NAMALWA (cell line): Measurements from ENCODE around the gene TRIM42.

Source experiments
- DNase-seq: peaks from one replicate; pipeline ENCODE4 v3.0.0-alpha.2; 2015; ENCODE audit warnings: low spot score

The TRIM42 gene

DNA sequence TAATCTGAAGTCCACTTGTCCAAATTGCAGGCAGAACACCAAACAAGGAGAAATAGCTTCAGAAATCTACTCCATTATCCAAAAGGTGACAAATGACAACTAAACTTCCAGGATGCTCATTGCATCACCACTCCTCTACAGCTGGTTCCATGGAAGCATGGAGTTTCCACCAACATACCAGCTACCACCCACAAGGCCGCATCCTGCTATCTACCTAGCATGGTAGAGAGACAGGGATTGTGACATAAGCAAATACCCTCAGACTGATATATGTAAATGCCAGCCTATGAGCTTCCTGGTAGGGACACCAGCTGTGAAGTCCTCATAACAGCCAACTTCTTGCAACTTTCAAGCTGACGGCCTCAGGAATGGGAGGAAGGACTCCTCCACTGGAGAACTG, at the start of gene TRIM42:
TSS of gene TRIM42 (plus strand) at position 301 of the 400 bp plus-strand sequence. CDS start 166 bp downstream, outside the sequence.
- peak; percentile 30 for DNase-seq

DNA sequence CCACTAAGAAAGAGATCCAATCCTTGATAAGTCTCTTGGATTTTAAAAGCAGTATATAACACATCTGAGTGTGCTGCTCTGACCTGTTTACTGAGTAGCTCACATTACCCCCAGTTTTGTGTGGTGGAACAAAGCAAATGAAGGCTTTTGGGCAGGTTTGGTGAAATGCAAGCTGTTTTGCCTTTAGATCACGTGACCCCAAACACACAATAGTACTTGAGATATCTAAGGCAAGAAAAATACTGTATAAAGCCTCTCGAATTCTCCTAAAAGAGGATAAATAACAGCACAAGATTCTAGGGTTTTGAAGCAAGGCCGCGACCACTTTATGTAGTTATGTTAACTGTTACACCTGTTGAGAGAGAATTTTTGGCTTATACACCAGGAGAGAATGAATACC, 49.3 kb upstream of the TRIM42 start:
- DNase-seq: no peak

DNA sequence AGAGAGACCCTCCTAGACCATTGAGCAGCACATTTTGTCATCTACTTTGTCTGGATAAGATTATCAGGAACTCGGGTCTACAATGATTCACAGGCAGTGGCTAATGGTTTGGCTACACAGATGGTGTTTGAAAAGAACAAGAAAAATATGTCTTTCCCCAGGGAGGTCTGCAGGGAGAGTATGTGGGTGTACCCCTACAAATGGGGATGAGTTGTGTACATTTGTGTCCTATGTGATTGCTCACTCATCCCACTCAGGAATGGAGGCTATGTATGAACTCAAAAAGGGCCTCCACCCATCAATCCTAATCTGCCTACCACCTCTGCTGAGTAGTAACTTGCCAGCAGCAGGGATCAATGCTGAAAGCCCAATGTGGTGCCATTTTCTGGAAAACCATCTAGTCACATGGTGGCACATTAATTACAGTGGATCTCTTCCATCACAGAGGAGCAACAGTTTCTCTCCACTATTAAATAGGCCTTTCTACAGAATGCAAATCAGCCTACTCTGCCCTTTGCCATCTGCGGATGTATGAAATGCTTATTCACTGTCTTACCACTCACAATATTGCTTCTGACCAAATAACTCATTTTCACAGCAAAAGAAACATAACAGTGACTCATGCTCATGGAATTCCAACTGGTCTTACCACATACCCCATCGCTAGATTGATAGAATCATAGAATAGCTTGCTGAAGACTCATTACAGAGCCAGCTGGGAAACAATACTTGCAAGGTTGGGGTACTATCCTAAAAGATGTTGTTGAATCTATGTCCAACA, 48.3 kb upstream of the TRIM42 start:
- no peak for DNase-seq

DNA sequence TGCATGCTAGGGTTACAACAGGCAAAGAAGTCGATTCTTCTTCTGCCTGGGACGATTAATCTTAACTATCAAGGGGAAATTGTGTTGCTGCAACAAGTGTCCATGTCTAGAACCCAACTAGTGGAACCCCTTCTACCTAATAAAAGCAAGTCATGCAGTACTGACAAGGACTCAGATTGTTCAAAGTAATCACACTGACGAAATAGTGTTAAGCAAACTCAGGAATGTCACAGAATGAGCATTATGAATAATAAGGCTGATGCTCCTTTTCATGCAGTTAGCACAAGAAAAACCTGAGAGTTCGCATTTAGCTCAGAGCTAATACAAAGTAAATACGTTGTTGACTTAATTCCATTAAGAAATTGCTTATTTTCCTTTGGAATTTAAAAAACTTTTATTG, 47.5 kb upstream of the TRIM42 start:
- no peak for DNase-seq

DNA sequence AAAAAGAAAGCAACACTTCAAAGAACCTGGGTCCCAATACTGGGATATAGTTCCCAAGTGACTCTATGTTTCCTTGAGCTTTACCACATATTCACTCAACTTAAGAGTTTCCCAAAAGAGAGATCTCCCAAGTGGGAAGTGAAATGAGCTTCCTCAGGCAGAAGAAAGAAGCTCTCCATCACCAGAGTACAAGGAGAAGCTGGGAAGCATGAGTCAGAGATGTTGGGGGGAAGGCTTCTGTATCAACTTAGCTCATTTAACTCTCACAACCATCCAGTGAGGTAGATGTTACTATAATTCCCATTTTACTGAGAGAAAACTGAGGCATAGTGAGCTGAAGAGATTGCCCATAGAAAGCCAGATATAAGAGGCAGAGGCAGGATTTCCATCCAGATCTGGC, 47.0 kb upstream of the TRIM42 start:
- no peak for DNase-seq

DNA sequence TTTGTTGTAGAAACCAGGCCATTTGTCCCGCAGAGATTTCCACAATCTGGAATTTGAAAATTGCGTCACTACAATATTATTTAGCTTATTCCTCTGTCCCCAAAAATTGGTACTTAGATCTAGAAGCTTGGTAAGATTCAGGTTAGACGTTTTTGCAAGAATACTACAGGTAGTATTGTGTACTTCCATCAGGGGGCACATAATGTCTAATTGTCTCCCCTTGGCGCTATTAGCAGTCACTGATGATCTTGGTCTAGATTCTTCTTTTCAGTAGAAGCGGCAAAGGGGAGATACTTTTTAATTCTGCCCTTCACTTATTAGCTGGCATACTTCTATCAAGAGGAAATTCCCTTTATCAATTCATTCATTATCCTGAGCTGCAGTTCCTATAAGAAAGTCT, 42.6 kb upstream of the TRIM42 start:
- no peak for DNase-seq

DNA sequence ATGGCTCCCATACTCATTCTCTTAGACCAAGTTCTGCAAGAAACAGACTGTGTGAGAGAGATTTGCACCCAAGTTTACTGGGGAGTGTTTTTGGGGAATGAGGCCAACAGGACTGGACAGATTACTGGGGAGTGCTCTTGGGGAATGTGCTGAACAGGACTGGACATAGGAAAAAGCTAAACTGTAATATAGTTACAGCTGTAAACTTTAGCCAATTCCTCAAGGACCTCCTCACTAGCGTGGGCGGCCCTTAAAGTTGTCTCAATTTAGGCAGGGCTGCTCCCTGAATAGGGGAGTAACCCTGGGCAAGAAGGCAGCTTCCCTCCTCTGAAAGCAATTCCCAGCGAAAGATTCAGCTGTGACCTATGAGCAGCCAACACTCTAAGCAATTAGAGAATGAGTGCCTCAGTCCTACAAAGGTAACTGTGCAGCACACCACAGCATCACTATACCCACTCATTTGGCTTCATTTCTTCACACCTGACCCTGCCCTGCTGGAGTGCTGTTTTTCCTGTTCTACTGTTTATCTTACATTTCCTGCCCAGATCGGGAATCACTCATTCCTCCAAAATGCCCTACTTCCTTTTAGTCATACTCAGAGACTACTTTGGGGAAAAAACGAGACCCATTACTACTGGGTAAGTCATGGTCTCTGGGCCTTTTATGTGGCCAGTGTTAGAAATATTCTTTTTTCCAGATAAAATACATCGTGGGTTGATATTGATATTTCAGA, 41.3 kb upstream of the TRIM42 start:
- DNase-seq: no peak

DNA sequence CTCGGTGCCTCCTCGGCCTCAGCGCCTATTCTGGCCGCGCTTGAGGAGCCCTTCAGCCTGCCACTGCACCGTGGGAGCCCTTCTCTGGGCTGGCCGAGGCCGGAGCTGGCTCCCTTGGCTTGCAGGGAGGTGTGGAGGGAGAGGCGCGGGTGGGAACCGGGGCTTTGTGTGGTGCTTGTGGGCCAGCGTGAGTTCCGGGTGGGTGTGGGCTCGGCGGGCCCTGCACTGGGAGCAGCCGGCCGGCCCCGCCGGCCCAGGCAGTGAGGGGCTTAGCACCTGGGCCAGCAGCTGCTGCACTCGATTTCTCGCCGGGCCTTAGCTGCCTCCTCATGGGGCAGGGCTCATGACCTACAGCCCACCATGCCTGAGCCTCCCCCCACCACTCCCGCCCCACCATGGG, 26.6 kb upstream of the TRIM42 start:
- no peak for DNase-seq

DNA sequence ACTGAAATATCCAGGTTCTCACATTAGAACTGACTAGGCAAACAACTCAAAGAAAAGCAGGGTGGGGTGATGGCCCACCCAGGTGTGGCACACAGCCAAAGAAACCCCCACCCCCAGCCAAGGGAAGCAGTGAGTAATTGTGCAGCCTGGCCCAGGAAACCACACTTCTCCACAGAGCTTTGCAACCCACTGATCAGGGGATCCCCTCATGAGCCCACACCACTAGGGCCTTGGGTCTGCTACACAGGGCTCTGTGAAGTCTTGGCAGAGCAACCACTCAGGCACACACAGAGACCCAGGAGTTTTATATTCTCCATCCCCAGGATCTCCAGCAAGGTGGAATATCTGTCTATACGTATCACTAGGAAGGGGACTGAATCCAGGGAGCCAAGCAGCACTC, 22.2 kb upstream of the TRIM42 start:
- no peak for DNase-seq

DNA sequence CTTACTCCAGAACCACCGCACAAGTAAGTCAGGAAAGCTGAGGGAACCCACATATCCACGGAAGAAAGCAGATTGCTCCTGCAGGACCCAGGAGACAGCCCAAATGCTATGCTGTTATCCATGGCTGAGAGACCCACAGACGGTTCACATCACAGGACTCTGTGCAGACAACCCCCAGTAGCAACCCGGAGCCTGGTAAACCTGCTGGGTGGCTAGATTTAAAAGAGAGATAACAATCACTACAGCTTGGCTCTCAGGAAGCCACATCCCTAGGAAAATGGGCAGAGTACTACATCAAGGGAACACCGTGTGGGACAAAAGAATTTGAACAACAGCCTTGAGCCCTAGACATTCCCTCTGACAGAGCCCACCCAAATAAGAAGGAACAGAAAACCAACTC, 13.8 kb upstream of the TRIM42 start:
- DNase-seq: no peak

DNA sequence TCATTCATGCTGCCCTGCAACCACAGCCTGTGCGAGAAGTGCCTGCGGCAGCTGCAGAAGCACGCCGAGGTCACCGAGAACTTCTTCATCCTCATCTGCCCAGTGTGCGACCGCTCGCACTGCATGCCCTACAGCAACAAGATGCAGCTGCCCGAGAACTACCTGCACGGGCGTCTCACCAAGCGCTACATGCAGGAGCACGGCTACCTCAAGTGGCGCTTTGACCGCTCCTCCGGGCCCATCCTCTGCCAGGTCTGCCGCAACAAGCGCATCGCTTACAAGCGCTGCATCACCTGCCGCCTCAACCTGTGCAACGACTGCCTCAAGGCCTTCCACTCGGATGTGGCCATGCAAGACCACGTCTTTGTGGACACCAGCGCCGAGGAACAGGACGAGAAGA, 4.7 kb downstream of the TRIM42 start:
- DNase-seq: no peak

DNA sequence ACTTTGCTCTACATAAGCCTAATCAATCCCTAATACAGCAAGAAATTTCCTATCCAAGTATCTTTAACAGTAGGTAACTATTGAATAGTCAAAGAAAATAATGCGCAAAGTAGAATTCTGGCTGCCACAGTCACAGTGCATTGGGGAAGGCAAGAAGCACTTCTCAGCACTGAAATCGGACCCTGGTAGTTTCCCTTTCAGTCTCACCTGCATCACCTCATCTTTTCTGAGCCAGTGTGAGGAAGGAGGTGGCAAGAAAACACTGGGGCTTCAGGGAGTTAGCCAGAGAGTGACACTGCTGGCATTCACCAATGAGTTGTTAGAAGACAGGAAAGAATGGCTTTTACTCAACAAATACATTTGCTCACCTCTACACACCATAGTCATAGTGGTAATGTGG, 8.3 kb downstream of the TRIM42 start:
- no peak for DNase-seq

DNA sequence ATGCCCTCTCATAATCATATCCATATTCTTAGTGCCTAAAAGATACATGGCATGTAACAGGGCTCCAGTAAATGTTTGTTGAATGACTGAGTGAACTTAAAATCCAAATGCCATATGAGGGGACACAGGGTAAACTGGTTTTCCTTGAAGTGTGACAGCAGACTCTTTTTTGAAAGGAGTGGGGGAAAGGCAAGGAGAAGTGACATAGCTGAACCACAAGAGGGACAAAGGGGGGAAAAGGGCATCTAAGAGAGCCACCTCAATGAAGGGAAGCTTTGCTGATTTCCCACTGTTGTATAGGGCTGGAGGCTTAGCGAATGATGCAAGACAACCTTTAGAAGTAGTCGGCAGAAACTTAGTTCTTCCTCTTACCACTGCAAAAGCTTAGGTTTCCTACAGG, 9.1 kb downstream of the TRIM42 start:
- no peak for DNase-seq

DNA sequence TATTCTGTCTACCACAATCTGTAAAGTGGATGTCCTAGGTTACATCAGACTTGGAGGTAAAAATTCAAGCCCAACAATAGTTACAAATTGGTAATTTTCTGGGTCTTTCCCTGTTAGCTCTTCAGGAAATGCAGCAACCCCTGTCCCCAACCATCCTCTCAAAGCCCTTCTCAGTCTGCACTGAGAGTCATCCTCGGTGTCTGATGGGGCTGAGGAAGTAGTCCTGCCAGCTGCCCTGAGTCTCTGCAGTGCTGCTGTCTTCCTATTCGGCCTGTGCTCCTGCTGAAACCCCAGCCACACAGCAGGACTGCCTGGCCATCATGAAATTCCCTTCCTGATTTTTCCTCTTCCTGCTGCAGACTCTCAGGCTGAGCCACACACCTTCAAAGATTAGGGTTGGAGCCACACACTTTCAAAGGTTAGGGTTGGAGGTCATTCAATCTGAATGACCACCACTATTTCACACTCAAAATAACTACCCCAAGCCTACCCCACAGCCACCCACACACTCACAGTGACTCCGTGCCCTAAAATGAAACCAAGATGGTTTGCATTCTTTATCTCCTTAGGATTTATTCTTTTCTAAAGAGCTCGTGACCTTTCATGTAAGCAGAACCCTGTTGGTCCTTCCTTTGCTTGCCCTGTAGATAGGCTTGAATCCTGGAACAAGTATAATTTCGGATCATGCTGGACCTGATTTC, 17.6 kb downstream of the TRIM42 start:
- no peak for DNase-seq

DNA sequence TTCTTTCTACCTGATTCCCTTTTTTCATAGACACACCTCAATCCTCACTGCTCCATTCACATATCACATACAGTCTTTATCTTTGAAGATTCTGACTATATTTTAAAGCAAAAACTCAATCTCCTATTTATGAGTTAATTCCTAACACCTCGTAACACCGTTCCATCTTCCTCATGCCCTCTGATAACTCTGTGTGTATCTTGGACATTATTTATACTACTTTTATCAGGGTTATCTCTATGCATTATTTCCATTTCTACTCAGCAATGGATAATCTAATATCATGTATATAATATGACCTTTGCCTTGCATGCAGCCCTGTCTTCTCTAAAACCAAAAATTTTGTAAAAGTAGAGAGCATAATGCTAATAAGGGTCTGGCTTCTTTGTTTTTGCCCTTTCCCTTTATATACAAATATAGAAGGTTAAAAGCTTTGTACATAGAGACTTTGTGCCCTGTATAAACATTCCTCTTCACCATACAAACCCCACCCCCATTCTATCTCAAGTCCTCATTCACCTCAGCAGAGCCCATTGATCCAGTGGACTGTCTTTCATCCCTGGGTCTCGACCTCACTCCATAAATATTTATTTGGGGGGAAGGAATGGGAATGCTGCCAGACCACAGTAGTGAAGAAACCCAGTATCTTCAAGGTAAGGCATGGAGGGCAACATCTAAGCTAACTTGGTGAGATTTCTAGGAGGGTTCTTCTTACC, 21.8 kb downstream of the TRIM42 start:
- DNase-seq: no peak

DNA sequence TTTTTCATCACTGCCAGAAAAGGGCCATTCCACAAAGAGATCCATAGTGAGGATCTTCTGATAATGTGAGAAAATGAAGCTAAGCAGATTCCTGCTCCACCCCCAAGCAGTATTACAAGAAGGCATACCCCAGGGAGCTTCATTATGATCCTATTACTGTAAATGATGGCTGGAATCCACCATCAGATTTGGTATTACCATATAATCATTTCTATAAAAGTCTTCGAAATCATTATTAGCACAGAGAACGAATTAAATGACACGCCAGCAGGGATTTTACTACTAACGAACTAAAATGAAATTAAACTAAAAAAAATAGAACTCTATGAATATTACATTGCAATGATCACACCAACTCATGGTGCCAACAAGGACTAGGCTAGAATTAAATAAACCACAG, 24.4 kb downstream of the TRIM42 start:
- no peak for DNase-seq

DNA sequence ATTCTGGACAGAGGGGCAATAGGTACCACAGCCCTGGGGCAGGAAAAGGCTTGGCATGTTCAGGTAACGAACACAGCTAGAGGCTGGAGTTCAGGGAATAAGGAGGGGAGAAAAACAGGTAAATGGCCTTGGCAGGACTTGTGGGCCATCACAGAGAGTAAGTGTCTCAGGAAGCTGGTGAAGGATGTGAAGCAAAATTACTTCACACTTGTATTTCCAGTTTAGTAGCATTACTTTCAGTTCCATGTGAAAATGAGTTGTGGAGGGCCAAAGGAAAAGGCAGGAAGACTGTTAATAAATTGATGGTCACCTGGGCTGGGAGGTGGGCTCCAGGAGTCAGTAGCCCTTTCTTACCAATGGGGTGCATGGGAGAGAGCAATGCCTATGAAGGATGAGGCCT, 25.6 kb downstream of the TRIM42 start:
- no peak for DNase-seq

DNA sequence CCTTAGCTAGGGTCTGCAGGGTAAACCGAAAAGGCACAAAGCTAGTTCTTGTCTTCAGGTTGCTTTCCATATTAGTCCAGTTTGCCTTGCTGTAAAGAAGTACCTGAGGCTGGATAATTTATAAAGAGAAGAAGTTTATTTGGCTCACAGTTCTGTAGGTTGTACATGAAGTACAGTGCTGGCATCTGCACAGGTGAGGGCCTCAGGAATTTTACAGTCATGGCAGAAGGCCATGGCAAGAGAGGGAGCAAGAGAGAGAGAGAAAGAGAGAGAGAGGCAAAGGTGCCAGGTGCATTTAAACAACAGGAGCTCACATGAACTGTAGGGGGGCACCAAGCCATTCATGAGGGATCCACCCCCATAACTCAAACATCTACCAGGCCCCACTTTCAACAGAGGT, 26.9 kb downstream of the TRIM42 start:
- DNase-seq: no peak

DNA sequence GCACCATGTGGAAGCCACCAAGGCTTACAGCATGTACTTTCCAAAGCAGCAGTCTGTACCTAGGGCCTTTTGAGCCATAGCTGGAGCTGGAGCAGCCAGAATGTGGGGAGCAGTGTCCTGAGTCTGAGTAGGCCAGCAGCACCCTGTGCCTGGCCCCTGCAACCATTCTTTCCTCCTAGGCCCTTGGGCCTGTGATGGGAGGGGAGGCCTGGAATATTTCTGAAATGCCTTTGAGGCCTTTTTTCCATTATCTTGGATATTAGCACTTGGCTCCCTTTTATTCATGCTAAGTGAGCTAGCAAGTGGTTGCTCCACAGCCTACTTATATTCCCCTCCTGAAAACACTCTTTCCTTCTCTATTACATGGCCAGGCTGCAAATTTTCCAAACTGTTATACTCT, 28.1 kb downstream of the TRIM42 start:
- DNase-seq: no peak

DNA sequence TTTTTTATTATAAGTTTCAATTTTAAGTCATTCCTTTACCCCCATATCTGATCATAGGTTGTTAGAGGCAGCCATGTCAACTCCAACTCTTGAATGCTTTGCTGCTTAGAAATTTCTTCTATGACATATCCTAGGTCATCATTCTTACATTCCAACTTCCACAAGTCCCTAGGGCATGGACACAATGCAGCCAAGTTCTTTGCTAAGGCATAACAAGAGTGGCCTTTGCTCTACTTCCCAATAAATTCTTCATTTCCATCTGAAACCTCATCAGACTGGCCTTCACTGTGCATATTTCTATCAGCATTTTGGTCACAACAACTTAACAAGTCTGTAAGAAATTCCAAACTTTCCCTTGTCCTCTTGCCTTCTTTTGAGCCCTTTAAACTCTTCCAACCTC, 28.5 kb downstream of the TRIM42 start:
- DNase-seq: no peak

DNA sequence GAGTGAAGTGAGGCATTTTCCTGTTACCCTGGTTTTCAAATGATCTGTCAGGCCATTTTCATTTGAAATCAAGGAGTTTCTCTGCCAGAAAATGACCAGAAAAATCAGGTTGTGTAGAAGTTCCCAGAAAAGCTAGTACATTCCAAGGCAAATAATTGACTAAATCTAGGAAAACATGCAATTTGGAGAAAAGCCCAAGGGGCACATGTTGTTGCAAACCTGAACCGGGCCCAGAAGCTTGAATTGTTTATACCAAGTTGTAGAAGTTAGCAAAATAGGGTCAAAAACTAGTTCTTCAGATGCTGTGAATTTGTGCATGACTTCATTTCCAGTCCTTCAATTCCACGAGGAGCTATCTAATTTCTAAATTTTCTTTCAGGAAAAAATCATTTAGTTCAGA, 31.0 kb downstream of the TRIM42 start:
- no peak for DNase-seq

DNA sequence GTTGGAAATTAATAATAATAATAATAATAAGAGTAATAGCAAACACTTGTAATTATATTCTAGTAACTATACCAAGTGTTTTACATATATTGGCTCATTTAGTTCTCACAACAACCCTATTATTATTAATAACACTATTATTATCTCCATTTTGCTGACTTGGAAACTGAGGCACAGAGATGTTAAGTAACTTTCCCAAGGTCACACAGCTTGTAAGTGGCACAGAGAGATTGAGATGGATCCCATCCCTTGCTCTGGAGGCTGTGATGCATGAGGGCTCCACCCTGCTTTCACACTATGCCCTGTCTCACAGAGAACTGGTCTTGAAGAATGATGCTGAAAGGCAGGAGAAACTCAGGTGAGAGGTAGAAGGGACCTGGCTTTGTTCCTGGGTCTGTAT, 31.9 kb downstream of the TRIM42 start:
- DNase-seq: no peak
